WTC11 (cell line): ENCODE data around the gene MOV10L1. TPM values are rescaled to one million over a fixed set of nuclear protein-coding genes. Genes with fewer than 3 reads are reported as not detected.

Experiments used
- ATAC-seq: fragments of 200-7000 bp; cut with Tn5 transposase; 2 replicates; pipeline ENCODE4 v1.10.0; 2021; ENCODE audit warnings: mild to moderate bottlenecking, moderate library complexity
- CTCF ChIA-PET: fragments of 300-600 bp; sonication (Branson Sonifier 250); formaldehyde crosslinking; loops from one replicate; lab custom pipeline; 2021; ENCODE audit warnings: antibody characterized with exemption; lab: Charles Lee
- POLR2A ChIA-PET: fragments of 350-600 bp; sonication (Branson Sonifier 250); formaldehyde crosslinking; loops from one replicate; lab custom pipeline; 2021; ENCODE audit warnings: antibody characterized with exemption; lab: Charles Lee
- DNase-seq: peaks from one replicate; pipeline ENCODE4 v3.0.0; 2021; ENCODE audit warnings: low spot score
- H3K27ac Mint-ChIP-seq: 2 replicates; pipeline ENCODE4 v1.8.0; 2021; ENCODE audit warnings: mixed read lengths
- H3K27me3 Mint-ChIP-seq: 2 replicates; pipeline ENCODE4 v1.8.0; 2021; ENCODE audit warnings: low read depth, mild to moderate bottlenecking, moderate library complexity, mixed read lengths
- H3K36me3 Mint-ChIP-seq: 2 replicates; pipeline ENCODE4 v1.8.0; 2021; ENCODE audit warnings: mixed read lengths
- H3K4me1 Mint-ChIP-seq: 2 replicates; pipeline ENCODE4 v1.8.0; 2022; ENCODE audit warnings: mixed read lengths
- H3K4me3 Mint-ChIP-seq: 2 replicates; pipeline ENCODE4 v1.8.0; 2021; ENCODE audit warnings: mild to moderate bottlenecking, moderate library complexity, mixed read lengths
- H3K9me3 Mint-ChIP-seq: 2 replicates; pipeline ENCODE4 v1.8.0; 2021; ENCODE audit warnings: mixed read lengths
- FOXP1 ChIP-seq: sonication (generic); formaldehyde crosslinking; IDR thresholded peaks from 2 replicates; pipeline ENCODE4 v1.8.0; 2022; ENCODE audit warnings: missing genetic modification reagents, mild to moderate bottlenecking, moderate library complexity, borderline replicate concordance
- JAZF1 ChIP-seq: fragments of 250-450 bp; sonication (Bioruptor Pico); IDR thresholded peaks from 2 replicates; pipeline ENCODE4 v1.9.0; 2021; ENCODE audit warnings: moderate library complexity, mild to moderate bottlenecking, inconsistent platforms
- JUN ChIP-seq: sonication (generic); formaldehyde crosslinking; IDR thresholded peaks from 2 replicates; pipeline ENCODE4 v1.8.0; 2023; ENCODE audit warnings: mild to moderate bottlenecking, missing genetic modification reagents
- ZNF121 ChIP-seq: sonication (generic); formaldehyde crosslinking; IDR thresholded peaks from 2 replicates; pipeline ENCODE4 v1.8.0; 2023; ENCODE audit warnings: missing genetic modification reagents
- ZNF232 ChIP-seq: sonication (generic); formaldehyde crosslinking; IDR thresholded peaks from 2 replicates; pipeline ENCODE4 v1.8.0; 2022; ENCODE audit warnings: mild to moderate bottlenecking, missing genetic modification reagents
- ZNF396 ChIP-seq: fragments of 250-450 bp; sonication (Bioruptor Pico); IDR thresholded peaks from 2 replicates; pipeline ENCODE4 v1.8.0; 2021; ENCODE audit warnings: mild to moderate bottlenecking, moderate library complexity, borderline replicate concordance
- ZNF416 ChIP-seq: fragments of 250-450 bp; sonication (Bioruptor Pico); IDR thresholded peaks from 2 replicates; pipeline ENCODE4 v1.9.0; 2021; ENCODE audit warnings: mild to moderate bottlenecking, inconsistent platforms
- total RNA-seq: library from RNA; stranded (reverse); gene quantifications from 3 replicates; pipeline ENCODE4 v1.2.3, GENCODE V29; 2021
- TF ChIP-seq, protein P1 (sequence below): fragments of 250-450 bp; sonication (Bioruptor Pico); IDR thresholded peaks from 2 replicates; pipeline ENCODE4 v1.8.0; 2021; ENCODE audit warnings: mild to moderate bottlenecking
- TF ChIP-seq, protein P2 (sequence below): sonication (generic); formaldehyde crosslinking; IDR thresholded peaks from 2 replicates; pipeline ENCODE4 v1.8.1; 2023; ENCODE audit warnings: mild to moderate bottlenecking, missing genetic modification reagents, moderate library complexity
- TF ChIP-seq, protein P3 (sequence below): fragments of 250-450 bp; sonication (Bioruptor Pico); IDR thresholded peaks from 2 replicates; pipeline ENCODE4 v1.9.0; 2021; ENCODE audit warnings: mild to moderate bottlenecking, borderline replicate concordance
- TF ChIP-seq, protein P4 (sequence below): fragments of 200-600 bp; IDR thresholded peaks from 2 replicates; pipeline ENCODE4 v1.8.0; 2022; ENCODE audit warnings: antibody characterized with exemption
- TF ChIP-seq, protein P5 (sequence below): fragments of 250-450 bp; sonication (Bioruptor Pico); IDR thresholded peaks from 2 replicates; pipeline ENCODE4 v2.1.2; 2022; ENCODE audit warnings: mild to moderate bottlenecking, moderate library complexity
- TF ChIP-seq, protein P6 (sequence below): sonication (generic); formaldehyde crosslinking; IDR thresholded peaks from 2 replicates; pipeline ENCODE4 v1.8.0; 2022; ENCODE audit warnings: mild to moderate bottlenecking, missing genetic modification reagents
- TF ChIP-seq, protein P7 (sequence below): sonication (generic); formaldehyde crosslinking; IDR thresholded peaks from 2 replicates; pipeline ENCODE4 v1.8.1; 2023; ENCODE audit warnings: mild to moderate bottlenecking, missing genetic modification reagents, borderline replicate concordance
- TF ChIP-seq, protein P8 (sequence below): sonication (generic); formaldehyde crosslinking; IDR thresholded peaks from 2 replicates; pipeline ENCODE4 v1.8.0; 2022; ENCODE audit warnings: mild to moderate bottlenecking, missing genetic modification reagents
- TF ChIP-seq, protein P9 (sequence below): sonication (generic); formaldehyde crosslinking; IDR thresholded peaks from 2 replicates; pipeline ENCODE4 v1.8.1; 2023; ENCODE audit warnings: mild to moderate bottlenecking, moderate library complexity, missing genetic modification reagents

Gene MOV10L1
- total RNA-seq, 1 experiment from 2014 or later, result not detected

DNA sequence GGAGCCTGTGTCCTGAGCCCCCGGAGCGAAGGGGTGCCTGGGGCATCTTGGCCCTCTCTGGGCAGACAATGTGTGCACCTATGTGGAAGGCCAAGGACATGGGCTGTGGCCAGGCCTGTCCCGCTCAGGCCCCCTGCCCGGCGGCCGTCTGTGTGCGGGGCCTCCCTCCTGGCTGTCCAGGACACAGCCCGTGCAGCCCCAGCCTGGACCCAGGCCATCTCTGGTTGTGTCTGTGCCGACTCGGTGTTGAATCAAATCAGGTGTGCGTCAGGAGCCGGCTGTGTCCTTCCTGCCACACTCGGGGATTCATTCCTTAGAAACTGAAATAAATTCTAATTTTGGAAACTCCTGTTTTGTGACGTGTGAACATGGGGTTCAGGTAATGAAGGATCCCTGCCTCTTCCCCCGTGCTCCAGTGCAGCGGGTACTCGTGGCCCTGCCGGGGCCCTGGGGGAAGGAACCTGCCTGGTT is 109.5 kb downstream of the MOV10L1 start:
- Mint-ChIP-seq H3K9me3 (peaks cover 4% of the 10 kb centered on the region; the same call in 1 of the 2 replicates), H3K27ac (peak overlapping the region; percentile 94)
- CTCF ChIA-PET, result interaction anchor here (0.9 to 1.0 kb wide), 3 partner anchors 8 to 38 kb away, joined by 3 to 7 read pairs (median 4); no protein-coding TSS in a partner anchor
- no peak for TF ChIP-seq ZNF232 (CRISPR knock-in tag)
- TF ChIP-seq ZNF396 (CRISPR knock-in tag), result no peak
- TF ChIP-seq, protein P1, sequence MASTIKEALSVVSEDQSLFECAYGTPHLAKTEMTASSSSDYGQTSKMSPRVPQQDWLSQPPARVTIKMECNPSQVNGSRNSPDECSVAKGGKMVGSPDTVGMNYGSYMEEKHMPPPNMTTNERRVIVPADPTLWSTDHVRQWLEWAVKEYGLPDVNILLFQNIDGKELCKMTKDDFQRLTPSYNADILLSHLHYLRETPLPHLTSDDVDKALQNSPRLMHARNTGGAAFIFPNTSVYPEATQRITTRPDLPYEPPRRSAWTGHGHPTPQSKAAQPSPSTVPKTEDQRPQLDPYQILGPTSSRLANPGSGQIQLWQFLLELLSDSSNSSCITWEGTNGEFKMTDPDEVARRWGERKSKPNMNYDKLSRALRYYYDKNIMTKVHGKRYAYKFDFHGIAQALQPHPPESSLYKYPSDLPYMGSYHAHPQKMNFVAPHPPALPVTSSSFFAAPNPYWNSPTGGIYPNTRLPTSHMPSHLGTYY (CRISPR knock-in tag), result no peak
- TF ChIP-seq, protein P2, sequence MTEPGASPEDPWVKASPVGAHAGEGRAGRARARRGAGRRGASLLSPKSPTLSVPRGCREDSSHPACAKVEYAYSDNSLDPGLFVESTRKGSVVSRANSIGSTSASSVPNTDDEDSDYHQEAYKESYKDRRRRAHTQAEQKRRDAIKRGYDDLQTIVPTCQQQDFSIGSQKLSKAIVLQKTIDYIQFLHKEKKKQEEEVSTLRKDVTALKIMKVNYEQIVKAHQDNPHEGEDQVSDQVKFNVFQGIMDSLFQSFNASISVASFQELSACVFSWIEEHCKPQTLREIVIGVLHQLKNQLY (CRISPR knock-in tag), result no peak
- TF ChIP-seq, protein P3, sequence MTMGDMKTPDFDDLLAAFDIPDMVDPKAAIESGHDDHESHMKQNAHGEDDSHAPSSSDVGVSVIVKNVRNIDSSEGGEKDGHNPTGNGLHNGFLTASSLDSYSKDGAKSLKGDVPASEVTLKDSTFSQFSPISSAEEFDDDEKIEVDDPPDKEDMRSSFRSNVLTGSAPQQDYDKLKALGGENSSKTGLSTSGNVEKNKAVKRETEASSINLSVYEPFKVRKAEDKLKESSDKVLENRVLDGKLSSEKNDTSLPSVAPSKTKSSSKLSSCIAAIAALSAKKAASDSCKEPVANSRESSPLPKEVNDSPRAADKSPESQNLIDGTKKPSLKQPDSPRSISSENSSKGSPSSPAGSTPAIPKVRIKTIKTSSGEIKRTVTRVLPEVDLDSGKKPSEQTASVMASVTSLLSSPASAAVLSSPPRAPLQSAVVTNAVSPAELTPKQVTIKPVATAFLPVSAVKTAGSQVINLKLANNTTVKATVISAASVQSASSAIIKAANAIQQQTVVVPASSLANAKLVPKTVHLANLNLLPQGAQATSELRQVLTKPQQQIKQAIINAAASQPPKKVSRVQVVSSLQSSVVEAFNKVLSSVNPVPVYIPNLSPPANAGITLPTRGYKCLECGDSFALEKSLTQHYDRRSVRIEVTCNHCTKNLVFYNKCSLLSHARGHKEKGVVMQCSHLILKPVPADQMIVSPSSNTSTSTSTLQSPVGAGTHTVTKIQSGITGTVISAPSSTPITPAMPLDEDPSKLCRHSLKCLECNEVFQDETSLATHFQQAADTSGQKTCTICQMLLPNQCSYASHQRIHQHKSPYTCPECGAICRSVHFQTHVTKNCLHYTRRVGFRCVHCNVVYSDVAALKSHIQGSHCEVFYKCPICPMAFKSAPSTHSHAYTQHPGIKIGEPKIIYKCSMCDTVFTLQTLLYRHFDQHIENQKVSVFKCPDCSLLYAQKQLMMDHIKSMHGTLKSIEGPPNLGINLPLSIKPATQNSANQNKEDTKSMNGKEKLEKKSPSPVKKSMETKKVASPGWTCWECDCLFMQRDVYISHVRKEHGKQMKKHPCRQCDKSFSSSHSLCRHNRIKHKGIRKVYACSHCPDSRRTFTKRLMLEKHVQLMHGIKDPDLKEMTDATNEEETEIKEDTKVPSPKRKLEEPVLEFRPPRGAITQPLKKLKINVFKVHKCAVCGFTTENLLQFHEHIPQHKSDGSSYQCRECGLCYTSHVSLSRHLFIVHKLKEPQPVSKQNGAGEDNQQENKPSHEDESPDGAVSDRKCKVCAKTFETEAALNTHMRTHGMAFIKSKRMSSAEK (CRISPR knock-in tag), result no peak
- no peak for TF ChIP-seq JAZF1
- no peak for TF ChIP-seq FOXP1
- TF ChIP-seq, protein P4, sequence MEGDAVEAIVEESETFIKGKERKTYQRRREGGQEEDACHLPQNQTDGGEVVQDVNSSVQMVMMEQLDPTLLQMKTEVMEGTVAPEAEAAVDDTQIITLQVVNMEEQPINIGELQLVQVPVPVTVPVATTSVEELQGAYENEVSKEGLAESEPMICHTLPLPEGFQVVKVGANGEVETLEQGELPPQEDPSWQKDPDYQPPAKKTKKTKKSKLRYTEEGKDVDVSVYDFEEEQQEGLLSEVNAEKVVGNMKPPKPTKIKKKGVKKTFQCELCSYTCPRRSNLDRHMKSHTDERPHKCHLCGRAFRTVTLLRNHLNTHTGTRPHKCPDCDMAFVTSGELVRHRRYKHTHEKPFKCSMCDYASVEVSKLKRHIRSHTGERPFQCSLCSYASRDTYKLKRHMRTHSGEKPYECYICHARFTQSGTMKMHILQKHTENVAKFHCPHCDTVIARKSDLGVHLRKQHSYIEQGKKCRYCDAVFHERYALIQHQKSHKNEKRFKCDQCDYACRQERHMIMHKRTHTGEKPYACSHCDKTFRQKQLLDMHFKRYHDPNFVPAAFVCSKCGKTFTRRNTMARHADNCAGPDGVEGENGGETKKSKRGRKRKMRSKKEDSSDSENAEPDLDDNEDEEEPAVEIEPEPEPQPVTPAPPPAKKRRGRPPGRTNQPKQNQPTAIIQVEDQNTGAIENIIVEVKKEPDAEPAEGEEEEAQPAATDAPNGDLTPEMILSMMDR, result no peak
- TF ChIP-seq, protein P5, sequence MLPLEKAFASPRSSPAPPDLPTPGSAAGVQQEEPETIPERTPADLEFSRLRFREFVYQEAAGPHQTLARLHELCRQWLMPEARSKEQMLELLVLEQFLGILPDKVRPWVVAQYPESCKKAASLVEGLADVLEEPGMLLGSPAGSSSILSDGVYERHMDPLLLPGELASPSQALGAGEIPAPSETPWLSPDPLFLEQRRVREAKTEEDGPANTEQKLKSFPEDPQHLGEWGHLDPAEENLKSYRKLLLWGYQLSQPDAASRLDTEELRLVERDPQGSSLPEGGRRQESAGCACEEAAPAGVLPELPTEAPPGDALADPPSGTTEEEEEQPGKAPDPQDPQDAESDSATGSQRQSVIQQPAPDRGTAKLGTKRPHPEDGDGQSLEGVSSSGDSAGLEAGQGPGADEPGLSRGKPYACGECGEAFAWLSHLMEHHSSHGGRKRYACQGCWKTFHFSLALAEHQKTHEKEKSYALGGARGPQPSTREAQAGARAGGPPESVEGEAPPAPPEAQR (CRISPR knock-in tag), result no peak
- TF ChIP-seq, protein P6, sequence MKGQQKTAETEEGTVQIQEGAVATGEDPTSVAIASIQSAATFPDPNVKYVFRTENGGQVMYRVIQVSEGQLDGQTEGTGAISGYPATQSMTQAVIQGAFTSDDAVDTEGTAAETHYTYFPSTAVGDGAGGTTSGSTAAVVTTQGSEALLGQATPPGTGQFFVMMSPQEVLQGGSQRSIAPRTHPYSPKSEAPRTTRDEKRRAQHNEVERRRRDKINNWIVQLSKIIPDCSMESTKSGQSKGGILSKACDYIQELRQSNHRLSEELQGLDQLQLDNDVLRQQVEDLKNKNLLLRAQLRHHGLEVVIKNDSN (CRISPR knock-in tag), result no peak
- no peak for TF ChIP-seq ZNF121 (CRISPR knock-in tag)
- TF ChIP-seq ZNF416 (CRISPR knock-in tag), result no peak
- TF ChIP-seq, protein P7, sequence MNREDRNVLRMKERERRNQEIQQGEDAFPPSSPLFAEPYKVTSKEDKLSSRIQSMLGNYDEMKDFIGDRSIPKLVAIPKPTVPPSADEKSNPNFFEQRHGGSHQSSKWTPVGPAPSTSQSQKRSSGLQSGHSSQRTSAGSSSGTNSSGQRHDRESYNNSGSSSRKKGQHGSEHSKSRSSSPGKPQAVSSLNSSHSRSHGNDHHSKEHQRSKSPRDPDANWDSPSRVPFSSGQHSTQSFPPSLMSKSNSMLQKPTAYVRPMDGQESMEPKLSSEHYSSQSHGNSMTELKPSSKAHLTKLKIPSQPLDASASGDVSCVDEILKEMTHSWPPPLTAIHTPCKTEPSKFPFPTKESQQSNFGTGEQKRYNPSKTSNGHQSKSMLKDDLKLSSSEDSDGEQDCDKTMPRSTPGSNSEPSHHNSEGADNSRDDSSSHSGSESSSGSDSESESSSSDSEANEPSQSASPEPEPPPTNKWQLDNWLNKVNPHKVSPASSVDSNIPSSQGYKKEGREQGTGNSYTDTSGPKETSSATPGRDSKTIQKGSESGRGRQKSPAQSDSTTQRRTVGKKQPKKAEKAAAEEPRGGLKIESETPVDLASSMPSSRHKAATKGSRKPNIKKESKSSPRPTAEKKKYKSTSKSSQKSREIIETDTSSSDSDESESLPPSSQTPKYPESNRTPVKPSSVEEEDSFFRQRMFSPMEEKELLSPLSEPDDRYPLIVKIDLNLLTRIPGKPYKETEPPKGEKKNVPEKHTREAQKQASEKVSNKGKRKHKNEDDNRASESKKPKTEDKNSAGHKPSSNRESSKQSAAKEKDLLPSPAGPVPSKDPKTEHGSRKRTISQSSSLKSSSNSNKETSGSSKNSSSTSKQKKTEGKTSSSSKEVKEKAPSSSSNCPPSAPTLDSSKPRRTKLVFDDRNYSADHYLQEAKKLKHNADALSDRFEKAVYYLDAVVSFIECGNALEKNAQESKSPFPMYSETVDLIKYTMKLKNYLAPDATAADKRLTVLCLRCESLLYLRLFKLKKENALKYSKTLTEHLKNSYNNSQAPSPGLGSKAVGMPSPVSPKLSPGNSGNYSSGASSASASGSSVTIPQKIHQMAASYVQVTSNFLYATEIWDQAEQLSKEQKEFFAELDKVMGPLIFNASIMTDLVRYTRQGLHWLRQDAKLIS, result no peak
- TF ChIP-seq, protein P8, sequence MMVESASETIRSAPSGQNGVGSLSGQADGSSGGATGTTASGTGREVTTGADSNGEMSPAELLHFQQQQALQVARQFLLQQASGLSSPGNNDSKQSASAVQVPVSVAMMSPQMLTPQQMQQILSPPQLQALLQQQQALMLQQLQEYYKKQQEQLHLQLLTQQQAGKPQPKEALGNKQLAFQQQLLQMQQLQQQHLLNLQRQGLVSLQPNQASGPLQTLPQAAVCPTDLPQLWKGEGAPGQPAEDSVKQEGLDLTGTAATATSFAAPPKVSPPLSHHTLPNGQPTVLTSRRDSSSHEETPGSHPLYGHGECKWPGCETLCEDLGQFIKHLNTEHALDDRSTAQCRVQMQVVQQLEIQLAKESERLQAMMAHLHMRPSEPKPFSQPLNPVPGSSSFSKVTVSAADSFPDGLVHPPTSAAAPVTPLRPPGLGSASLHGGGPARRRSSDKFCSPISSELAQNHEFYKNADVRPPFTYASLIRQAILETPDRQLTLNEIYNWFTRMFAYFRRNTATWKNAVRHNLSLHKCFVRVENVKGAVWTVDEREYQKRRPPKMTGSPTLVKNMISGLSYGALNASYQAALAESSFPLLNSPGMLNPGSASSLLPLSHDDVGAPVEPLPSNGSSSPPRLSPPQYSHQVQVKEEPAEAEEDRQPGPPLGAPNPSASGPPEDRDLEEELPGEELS (CRISPR knock-in tag), result no peak
- no peak for TF ChIP-seq JUN (CRISPR knock-in tag)
- TF ChIP-seq, protein P9, sequence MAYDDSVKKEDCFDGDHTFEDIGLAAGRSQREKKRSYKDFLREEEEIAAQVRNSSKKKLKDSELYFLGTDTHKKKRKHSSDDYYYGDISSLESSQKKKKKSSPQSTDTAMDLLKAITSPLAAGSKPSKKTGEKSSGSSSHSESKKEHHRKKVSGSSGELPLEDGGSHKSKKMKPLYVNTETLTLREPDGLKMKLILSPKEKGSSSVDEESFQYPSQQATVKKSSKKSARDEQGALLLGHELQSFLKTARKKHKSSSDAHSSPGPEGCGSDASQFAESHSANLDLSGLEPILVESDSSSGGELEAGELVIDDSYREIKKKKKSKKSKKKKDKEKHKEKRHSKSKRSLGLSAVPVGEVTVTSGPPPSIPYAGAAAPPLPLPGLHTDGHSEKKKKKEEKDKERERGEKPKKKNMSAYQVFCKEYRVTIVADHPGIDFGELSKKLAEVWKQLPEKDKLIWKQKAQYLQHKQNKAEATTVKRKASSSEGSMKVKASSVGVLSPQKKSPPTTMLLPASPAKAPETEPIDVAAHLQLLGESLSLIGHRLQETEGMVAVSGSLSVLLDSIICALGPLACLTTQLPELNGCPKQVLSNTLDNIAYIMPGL (CRISPR knock-in tag), result no peak

More for the DNA sequence above, 109.5 kb downstream of the MOV10L1 start:
- H3K36me3 Mint-ChIP-seq, result peaks cover 14% of the 10 kb centered on the region
- H3K4me1 Mint-ChIP-seq, result peaks cover 12% of the 10 kb centered on the region
- DNase-seq, result no peak
- H3K4me3 Mint-ChIP-seq, result peak overlapping the region; percentile 67
- no peak for ATAC-seq
- POLR2A ChIA-PET, result no interaction called here
- no peaks in the 10 kb centered on the region for H3K27me3 Mint-ChIP-seq
